Skeletal muscle tissue (tissue), 4 donors: Measurements from ENCODE around the gene SLC22A23. TPM values are rescaled to one million over a fixed set of nuclear protein-coding genes. Genes with fewer than 3 reads are reported as not detected.

Source experiments
- H3K27ac ChIP-seq: one replicate; pipeline ENCODE4 v1.7.0; 2013; ENCODE audit warnings: mild to moderate bottlenecking, low read depth, low read length, inconsistent platforms
- H3K27me3 ChIP-seq, 3 donors: one replicate each; pipeline ENCODE4 v1.7.0; 2013; ENCODE audit warnings: low read length in 3 of 3; ENCODE audit not compliant: control insufficient read depth in 3 of 3, insufficient read depth in 3 of 3
- H3K36me3 ChIP-seq, 3 donors: one replicate each; pipeline ENCODE4 v1.7.0; 2013; ENCODE audit warnings: low read length in 3 of 3; ENCODE audit not compliant: control insufficient read depth in 3 of 3, insufficient read depth in 3 of 3
- H3K4me1 ChIP-seq, 3 donors: one replicate each; pipeline ENCODE4 v1.7.0; 2013; ENCODE audit warnings: low read length in 3 of 3, mild to moderate bottlenecking in 3 of 3; ENCODE audit not compliant: control insufficient read depth in 3 of 3, insufficient read depth in 3 of 3
- H3K4me3 ChIP-seq, 3 donors: one replicate each; pipeline ENCODE4 v1.7.0; 2013; ENCODE audit warnings: low read length in 3 of 3
- H3K9ac ChIP-seq, 3 donors: one replicate each; pipeline ENCODE4 v1.7.0; 2013; ENCODE audit warnings: low read length in 3 of 3, mild to moderate bottlenecking in 3 of 3, moderate library complexity in 2 of 3, low read depth in 1 of 3
- H3K9me3 ChIP-seq, 3 donors: one replicate each; pipeline ENCODE4 v1.7.0; 2013; ENCODE audit warnings: low read length in 3 of 3; ENCODE audit not compliant: control insufficient read depth in 3 of 3
- total RNA-seq: library from RNA; depleted of rRNA; stranded (reverse); fragments of >200 nt; gene quantifications from one replicate; pipeline ENCODE4 v1.2.3, GENCODE V29; 2014
- donor health status: Osteomylitis.

SLC22A23 gene
- total RNA-seq, 1 donor from 2014 or later = 2.6 TPM

GRCh38 chr6:3361312-3362037 lies 95.4 kb downstream of the SLC22A23 start:
- Histone ChIP-seq H3K9me3 (no peaks in the 10 kb centered on the region), H3K4me1 (peaks cover 10 to 18% (median 11%) of the 10 kb centered on the region in 3 donors), H3K9ac (no peak overlapping the region), H3K27me3 (no peaks in the 10 kb centered on the region), H3K27ac (no peak overlapping the region), H3K36me3 (no peaks in the 10 kb centered on the region), H3K4me3 (no peak overlapping the region)

- Histone ChIP-seq H3K36me3 (no peaks in the 10 kb centered on the region), H3K4me3 (no peak overlapping the region), H3K27me3 (no peaks in the 10 kb centered on the region), H3K27ac (no peak overlapping the region), H3K9ac (no peak overlapping the region), H3K9me3 (no peaks in the 10 kb centered on the region), H3K4me1 (peaks cover 15 to 23% (median 15%) of the 10 kb centered on the region in 3 donors)
Observed at GRCh38 chr6:3360727-3361045, 96.2 kb downstream of the SLC22A23 start.

GRCh38 chr6:3359973-3360726 lies 96.7 kb downstream of the SLC22A23 start:
- H3K4me1 ChIP-seq = peaks cover 20 to 28% (median 21%) of the 10 kb centered on the region in 3 donors
- H3K9me3 ChIP-seq = no peaks in the 10 kb centered on the region
- H3K9ac ChIP-seq = no peak overlapping the region
- H3K4me3 ChIP-seq = no peak overlapping the region
- no peak overlapping the region for H3K27ac ChIP-seq
- no peaks in the 10 kb centered on the region for H3K27me3 ChIP-seq
- H3K36me3 ChIP-seq = no peaks in the 10 kb centered on the region

GRCh38 chr6:3359101-3359752 lies 97.6 kb downstream of the SLC22A23 start:
- Histone ChIP-seq H3K4me3 (no peak overlapping the region), H3K27me3 (no peaks in the 10 kb centered on the region), H3K4me1 (peaks cover 23 to 34% (median 27%) of the 10 kb centered on the region in 3 donors), H3K9ac (no peak overlapping the region), H3K36me3 (no peaks in the 10 kb centered on the region), H3K27ac (no peak overlapping the region), H3K9me3 (no peaks in the 10 kb centered on the region)

- no peaks in the 10 kb centered on the region for H3K9me3 ChIP-seq
- H3K27ac ChIP-seq = no peak overlapping the region
- no peak overlapping the region for H3K9ac ChIP-seq
- H3K4me3 ChIP-seq = no peak overlapping the region
- no peaks in the 10 kb centered on the region for H3K27me3 ChIP-seq
- H3K36me3 ChIP-seq = no peaks in the 10 kb centered on the region
- H3K4me1 ChIP-seq = peaks cover 21 to 34% (median 28%) of the 10 kb centered on the region in 3 donors
Observed at GRCh38 chr6:3358413-3359100, 98.3 kb downstream of the SLC22A23 start.

GRCh38 chr6:3357678-3358077 lies 99.2 kb downstream of the SLC22A23 start:
- H3K36me3 ChIP-seq = no peaks in the 10 kb centered on the region
- H3K9me3 ChIP-seq = no peaks in the 10 kb centered on the region
- peaks cover 19 to 30% (median 24%) of the 10 kb centered on the region in 3 donors for H3K4me1 ChIP-seq
- no peaks in the 10 kb centered on the region for H3K27me3 ChIP-seq
- no peak overlapping the region for H3K4me3 ChIP-seq
- no peak overlapping the region for H3K9ac ChIP-seq
- no peak overlapping the region for H3K27ac ChIP-seq

GRCh38 chr6:3356824-3357420 lies 99.9 kb downstream of the SLC22A23 start:
- H3K36me3 ChIP-seq = no peaks in the 10 kb centered on the region
- no peaks in the 10 kb centered on the region for H3K27me3 ChIP-seq
- peaks cover 19 to 30% (median 28%) of the 10 kb centered on the region in 3 donors for H3K4me1 ChIP-seq
- peak overlapping the region; percentile 95 for H3K27ac ChIP-seq
- H3K9me3 ChIP-seq = no peaks in the 10 kb centered on the region
- peak overlapping the region in 2 of 3 donors; percentile 50 to 87 for H3K9ac ChIP-seq
- H3K4me3 ChIP-seq = peak overlapping the region; percentile 68 to 78 (median 76)

- Histone ChIP-seq H3K27ac (peak overlapping the region; percentile 95), H3K9ac (peak overlapping the region; percentile 50 to 87 (median 67)), H3K36me3 (no peaks in the 10 kb centered on the region)
Observed at GRCh38 chr6:3356056-3356823, 100.6 kb downstream of the SLC22A23 start.

More at GRCh38 chr6:3356056-3356823, 100.6 kb downstream of the SLC22A23 start:
- peak overlapping the region; percentile 68 to 78 (median 76) for H3K4me3 ChIP-seq
- H3K4me1 ChIP-seq = peaks cover 21 to 34% (median 32%) of the 10 kb centered on the region in 3 donors
- no peaks in the 10 kb centered on the region for H3K9me3 ChIP-seq
- H3K27me3 ChIP-seq = no peaks in the 10 kb centered on the region
